Measurements from ENCODE around the gene CEP55. TPM values are rescaled to one million over a fixed set of nuclear protein-coding genes. Genes with fewer than 3 reads are reported as not detected.
"Not testable (repeated sequence)": the region's sequence is repeated elsewhere in the genome, so short reads cannot be mapped to it uniquely, and the experiment has no call there.

The CEP55 gene
- total and polyA plus RNA-seq, 12 donors: 0.32 to 7.7 (median 1.2) TPM

DNA sequence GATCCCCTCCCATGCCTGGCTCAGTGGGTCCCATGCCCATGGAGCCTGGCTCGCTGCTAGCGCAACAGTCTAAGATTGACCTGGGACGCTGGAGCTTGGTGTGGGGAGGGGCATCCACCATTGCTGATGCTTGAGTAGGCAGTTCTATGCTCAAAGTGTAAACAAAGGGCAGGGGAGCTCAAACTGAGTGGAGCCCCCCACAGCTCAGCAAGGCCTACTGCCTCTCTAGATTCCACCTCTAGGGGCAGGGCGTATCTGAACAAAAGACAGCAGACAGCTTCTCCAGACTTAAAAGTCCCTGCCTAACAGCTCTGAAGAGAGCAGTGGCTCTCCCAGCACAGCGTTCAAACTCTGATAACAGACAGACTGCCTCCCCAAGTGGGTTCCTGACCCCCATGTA, 38.9 kb downstream of the CEP55 start:
- Histone ChIP-seq H3K4me3 (no peak overlapping the region), H3K36me3 (replicated peaks in 1 of 2) (no peaks in the 10 kb centered on the region), H3K4me1 (replicated peaks in 1 of 2) (no peaks in the 10 kb centered on the region), H3K27me3 (no peaks in the 10 kb centered on the region), H3K9me3 (replicated peaks in 1 of 3) (no peaks in the 10 kb centered on the region), H3K27ac (no peak overlapping the region)
- WGBS, 4 donors: 74 to 93% (median 90%) methylated on average over 2 to 5 of the region's 5 CpGs
- DNase-seq: no peak
- intact Hi-C loops (cut with DNase I): no loop called here
- TF ChIP-seq CTCF (IDR thresholded peaks at IDR 0.05): no peak

DNA sequence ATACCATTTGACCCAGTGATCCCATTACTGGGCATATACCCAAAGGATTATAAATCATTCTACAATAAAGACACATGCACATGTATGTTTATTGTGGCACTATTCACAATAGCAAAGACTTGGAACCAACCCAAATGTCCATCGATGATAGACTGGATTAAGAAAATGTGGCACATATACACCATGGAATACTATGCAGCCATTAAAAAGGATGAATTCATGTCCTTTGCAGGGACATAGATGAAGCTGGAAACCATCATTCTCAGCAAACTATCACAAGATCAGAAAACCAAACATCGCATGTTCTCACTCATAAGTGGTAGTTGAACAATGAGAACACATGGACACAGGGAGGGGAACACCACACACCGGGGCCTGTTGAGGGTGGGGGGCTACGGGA, 44.5 kb downstream of the CEP55 start:
- DNase-seq; H3K36me3 ChIP-seq (replicated peaks in 1 of 2); H3K4me1 ChIP-seq (replicated peaks in 1 of 2); H3K4me3 ChIP-seq; H3K27me3 ChIP-seq; intact Hi-C loops (cut with DNase I); H3K27ac ChIP-seq; H3K9me3 ChIP-seq (replicated peaks in 1 of 3): not testable (repeated sequence)
- 89 to 95% (median 92%) methylated on average over 4 of the region's 4 CpGs for WGBS, 4 donors

DNA sequence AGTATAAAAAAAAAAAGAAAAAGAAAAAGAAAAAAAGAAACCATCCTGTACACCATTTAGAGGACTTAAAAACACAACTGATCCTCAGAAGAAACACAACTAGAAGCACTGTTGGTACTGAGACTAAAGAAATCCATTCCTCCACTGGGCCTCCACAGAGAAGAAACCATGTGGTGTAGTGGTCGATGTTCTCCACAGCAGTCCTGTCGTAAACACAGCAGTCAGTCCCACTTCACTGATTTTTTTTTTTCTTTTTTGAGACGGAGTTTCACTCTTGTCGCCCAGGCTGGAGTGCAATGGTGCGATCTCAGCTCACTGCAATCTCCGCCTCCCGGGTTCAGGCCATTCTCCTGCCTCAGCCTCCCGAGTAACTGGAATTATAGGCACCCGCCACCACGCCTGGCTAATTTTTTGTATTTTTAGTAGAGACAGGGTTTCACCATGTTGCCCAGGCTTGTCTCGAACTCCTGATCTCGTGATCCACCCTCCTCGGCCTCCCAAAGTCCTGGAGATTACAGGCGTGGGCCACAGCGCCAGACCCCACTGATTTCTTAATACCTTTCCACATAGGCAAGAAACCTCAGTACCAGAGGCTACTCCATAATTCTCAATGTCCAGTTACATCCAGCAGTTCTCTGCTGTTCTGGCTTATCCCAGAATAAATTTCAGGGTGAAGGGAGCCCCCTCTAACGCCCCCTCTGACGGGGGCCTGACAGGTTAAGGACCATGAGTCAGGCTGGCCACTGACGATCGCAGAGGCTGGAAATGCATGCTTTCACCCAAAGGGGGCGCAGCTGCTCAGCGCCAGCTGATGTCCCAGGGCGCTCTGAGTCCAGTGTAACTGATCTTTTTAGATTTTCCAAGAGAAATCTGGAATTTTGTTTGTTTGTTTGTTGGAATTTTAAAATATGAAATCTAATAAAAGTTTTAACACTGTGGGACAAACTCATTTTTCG, 45.3 kb downstream of the CEP55 start:
- intact Hi-C loops (cut with DNase I): no loop called here
- Histone ChIP-seq H3K4me1 (replicated peaks in 1 of 2) (peaks cover 0 to 4% of the 10 kb centered on the region in 2 donors), H3K4me3 (peak overlapping the region in 1 of 4 donors; percentile 29), H3K36me3 (replicated peaks in 1 of 2) (no peaks in the 10 kb centered on the region), H3K27ac (no peak overlapping the region), H3K27me3 (no peaks in the 10 kb centered on the region), H3K9me3 (replicated peaks in 1 of 3) (no peaks in the 10 kb centered on the region)
- TF ChIP-seq CTCF (IDR thresholded peaks at IDR 0.05) (peak; percentile 38 to 83 (median 64)), POLR2A (IDR thresholded peaks at IDR 0.05) (no peak)
- DNase-seq: peak; percentile 36 to 58 (median 49)
- 51 to 57% (median 55%) methylated on average over 23 of the region's 23 CpGs for WGBS, 4 donors

DNA sequence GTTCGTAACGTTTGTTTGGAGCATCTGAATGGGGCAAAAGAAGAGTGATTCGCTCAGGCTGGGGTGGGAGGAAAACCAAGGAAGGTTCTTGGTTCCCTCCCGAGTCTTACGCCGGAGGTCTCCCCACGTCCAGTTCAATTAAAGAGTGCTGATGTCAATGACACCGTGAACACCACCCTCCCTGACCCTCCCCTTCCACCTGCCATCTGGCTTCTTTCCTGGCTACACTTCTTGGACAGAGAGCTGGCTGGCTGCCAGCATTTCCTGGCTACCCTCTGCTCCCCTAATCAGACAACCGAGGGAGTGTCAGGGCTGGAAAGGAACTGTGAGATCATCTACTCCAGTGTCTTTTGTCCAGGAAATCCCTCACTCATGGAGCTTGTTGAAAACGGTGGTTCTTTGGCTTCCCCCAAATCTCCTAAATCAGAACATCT, 46.0 kb downstream of the CEP55 start:
- no peak for TF ChIP-seq CTCF (IDR thresholded peaks at IDR 0.05)
- TF ChIP-seq POLR2A (IDR thresholded peaks at IDR 0.05): no peak
- WGBS, 4 donors: 12 to 19% (median 15%) methylated on average over 10 of the region's 10 CpGs
- intact Hi-C loops (cut with DNase I): no loop called here
- no peak overlapping the region for H3K27ac ChIP-seq
- peak in 5 of 7 donors; percentile 27 to 58 (median 41) for DNase-seq
- peaks cover 0 to 4% of the 10 kb centered on the region in 2 donors for H3K4me1 ChIP-seq (replicated peaks in 1 of 2)
- H3K36me3 ChIP-seq (replicated peaks in 1 of 2): no peaks in the 10 kb centered on the region
- no peaks in the 10 kb centered on the region for H3K27me3 ChIP-seq
- peak overlapping the region in 1 of 4 donors; percentile 29 for H3K4me3 ChIP-seq
- no peaks in the 10 kb centered on the region for H3K9me3 ChIP-seq (replicated peaks in 1 of 3)

DNA sequence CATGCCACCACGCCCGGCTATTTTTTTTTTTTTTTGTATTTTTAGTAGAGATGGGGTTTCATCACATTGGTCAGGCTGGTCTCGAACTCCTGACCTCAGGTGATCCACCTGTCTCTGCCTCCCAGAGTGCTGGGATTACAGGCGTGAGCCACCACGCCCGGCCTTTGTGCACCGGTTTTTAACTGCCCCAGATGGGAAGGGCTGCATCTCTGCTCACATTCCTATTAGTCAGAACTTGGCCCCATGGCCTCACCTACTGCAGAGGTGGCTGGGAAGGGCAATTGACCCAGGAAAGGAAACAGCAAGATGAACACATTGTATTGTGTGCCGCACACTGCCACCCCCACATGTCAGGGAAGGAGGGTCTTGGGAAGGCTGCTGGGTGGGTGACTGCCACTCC, 50.6 kb downstream of the CEP55 start:
- 77 to 96% (median 83%) methylated on average over 7 to 8 of the region's 8 CpGs for WGBS, 4 donors
- H3K4me1 ChIP-seq (replicated peaks in 1 of 2); intact Hi-C loops (cut with DNase I); H3K36me3 ChIP-seq (replicated peaks in 1 of 2); H3K9me3 ChIP-seq (replicated peaks in 1 of 3); DNase-seq; H3K27me3 ChIP-seq; H3K4me3 ChIP-seq; H3K27ac ChIP-seq: not testable (repeated sequence)
